Stimulated activated CD8-positive, alpha-beta memory T cell treated with anti-CD3 and anti-CD28 coated beads, Interleukin-4, amount 100 ng/mL, for 4 hours (primary cell): ENCODE results near the gene CYP2W1.
"Not testable (repeated sequence)": the region's sequence is repeated elsewhere in the genome, so short reads cannot be mapped to it uniquely, and the experiment has no call there.

Experiments used
- DNase-seq, 2 donors: peaks; one replicate each; pipeline ENCODE4 v3.0.0-alpha.2; 2020; ENCODE audit warnings: low read depth in 2 of 2, low spot score in 1 of 2

CYP2W1 gene, protein sequence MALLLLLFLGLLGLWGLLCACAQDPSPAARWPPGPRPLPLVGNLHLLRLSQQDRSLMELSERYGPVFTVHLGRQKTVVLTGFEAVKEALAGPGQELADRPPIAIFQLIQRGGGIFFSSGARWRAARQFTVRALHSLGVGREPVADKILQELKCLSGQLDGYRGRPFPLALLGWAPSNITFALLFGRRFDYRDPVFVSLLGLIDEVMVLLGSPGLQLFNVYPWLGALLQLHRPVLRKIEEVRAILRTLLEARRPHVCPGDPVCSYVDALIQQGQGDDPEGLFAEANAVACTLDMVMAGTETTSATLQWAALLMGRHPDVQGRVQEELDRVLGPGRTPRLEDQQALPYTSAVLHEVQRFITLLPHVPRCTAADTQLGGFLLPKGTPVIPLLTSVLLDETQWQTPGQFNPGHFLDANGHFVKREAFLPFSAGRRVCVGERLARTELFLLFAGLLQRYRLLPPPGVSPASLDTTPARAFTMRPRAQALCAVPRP

DNA sequence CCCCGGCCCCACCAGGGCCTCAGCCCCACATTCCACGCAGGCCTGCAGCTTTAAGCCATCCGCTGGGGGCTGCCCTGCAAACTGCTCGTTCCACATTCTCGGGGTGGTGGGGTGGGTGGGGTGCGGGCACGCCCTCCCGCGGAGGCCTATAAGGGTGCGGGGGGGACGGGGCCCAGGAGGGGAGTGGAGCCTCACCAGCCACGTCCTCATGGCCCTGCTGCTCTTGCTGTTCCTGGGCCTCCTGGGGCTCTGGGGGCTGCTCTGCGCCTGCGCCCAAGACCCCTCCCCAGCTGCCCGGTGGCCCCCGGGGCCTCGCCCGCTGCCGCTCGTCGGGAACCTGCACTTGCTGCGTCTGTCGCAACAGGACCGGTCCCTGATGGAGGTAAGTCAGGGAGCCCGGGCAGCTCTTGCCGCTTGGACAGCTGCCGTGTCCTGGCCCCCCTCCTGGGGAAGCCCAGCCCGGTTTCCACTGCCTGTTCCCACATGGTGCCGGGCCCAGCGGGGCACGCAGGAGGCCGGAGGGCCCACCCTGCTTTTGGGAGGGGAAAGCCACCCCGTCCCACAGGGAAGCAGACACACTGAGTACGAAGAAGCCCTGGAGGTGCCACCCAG, at the start of gene CYP2W1:
Gene CYP2W1, plus strand, starts transcription at position 178 of the 612 bp plus-strand sequence. Its CDS starts 31 bp downstream, at position 209.
- DNase-seq: no peak

DNA sequence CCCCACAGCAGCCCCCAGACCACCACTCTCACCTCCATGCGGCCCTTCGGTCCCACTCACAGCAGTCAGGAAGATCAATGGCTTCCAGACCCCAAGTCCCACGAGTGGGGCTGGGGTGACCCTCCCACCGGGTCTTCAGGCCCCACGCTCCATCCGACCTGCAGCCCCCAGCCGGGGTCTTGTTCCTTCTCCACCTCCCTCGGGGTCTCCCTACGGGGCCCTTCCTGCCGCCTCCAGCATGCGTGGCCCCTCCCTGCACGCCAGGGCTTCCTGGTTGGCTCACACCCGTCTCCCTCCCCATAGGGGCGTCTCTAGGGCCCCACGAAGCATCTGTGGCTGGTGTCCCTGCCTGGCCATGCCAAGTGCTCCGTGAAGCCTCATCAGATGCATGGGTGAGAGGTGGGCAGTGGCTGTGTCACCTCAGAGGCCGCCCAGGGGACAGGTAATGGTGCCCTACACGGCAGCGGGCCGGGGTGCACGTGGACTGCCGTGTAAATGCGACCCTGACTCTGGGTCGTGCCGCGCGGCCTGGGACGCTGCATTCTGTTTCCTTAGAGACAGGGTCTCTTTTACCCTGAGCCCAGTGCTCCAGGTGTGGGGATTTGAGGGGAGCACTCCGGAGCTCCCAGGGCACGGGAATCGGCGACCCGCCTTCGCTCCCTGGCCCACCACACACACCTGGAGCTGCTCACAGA, 48.4 kb upstream of the CYP2W1 start:
- DNase-seq: no peak

DNA sequence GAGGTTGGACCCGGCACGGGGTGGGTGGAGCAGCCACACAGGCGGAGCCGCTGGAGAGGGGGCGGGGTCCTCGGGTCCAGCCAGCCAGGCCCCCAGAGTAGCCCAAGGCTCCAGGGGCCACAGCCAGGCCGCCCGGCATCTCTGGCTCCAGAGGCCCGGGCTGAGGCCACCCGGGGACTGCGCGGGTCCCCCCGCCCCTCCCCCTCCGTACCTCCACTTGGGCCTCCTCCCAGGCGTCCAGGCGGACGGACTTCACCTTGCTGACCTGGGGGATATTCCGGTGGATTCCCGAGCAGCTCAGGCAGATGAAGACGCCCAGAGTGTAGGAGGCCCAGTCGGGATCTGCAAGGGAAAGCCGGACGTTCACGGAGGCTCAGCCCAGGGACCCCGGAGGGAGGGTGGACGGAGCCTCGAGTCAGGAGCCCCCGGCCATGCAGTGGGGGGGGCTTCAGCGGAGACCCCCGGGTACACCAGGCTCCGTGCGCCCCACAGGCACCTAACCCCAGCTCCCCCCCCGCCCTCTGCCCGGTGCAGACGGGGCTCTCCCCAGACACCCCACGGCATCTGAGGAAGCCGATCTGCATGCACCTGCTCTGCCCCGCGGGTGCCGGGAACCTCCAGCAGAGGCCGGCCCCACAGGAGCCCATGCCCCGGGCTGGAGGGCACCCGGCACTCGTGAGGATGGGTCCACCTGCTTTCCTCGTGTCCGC, 47.7 kb upstream of the CYP2W1 start:
- DNase-seq: no peak

DNA sequence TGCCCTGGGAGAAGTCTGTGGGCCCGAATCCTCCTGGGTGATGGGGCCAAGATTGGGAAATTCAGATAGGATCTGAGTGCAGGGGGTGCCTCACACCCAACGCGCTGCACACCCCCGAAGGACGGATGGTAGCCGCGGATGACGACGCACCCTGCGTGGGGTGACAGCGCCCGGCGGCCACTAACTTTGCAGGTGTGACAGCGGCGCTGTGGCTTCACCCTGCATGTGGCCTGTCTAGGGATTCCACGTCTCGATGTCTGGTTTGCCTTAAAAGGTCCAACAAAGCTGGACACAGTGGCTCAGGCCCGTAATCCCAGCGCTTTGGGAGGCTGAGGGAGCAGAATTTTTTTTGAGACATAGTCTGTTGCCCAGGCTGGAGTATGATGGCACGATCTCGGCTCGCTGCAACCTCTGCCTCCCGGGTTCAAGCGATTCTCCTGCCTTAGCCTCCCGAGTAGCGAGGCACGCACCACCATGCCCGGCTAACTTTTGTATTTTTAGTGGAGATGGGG, 47.1 kb upstream of the CYP2W1 start:
- no peak for DNase-seq

DNA sequence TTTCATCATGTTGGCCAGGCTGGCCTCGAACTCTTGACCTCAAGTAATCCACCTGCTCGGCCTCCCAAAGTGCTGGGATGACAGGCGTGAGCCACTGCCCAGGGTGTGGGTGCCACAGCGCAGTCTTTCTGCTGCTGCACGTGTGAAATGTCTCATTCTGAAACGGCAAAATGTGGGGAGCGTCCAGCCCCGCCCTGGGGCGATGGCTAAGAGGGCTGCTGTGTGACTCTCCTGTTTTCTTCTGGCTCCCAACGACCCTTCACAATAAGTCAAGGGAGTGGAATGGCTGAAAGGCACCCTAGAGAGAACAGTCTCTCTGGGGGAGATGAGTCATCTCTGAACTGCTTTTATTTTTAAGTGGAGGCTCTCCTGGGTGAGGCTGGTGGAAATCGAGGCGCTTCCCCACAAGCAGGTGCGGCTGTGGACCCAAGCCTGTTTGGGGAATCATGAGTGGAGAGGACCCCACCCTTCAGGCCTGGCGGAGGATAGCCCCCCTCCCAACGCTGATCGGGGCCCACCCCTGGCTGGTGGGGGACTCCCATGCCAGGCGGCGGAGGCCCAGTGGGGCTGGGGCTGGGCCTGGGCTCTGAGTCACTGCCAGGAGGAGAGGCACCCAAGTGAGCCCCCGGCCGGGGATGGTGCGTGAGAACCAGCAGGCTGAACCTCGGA, 46.5 kb upstream of the CYP2W1 start:
- DNase-seq: no peak

DNA sequence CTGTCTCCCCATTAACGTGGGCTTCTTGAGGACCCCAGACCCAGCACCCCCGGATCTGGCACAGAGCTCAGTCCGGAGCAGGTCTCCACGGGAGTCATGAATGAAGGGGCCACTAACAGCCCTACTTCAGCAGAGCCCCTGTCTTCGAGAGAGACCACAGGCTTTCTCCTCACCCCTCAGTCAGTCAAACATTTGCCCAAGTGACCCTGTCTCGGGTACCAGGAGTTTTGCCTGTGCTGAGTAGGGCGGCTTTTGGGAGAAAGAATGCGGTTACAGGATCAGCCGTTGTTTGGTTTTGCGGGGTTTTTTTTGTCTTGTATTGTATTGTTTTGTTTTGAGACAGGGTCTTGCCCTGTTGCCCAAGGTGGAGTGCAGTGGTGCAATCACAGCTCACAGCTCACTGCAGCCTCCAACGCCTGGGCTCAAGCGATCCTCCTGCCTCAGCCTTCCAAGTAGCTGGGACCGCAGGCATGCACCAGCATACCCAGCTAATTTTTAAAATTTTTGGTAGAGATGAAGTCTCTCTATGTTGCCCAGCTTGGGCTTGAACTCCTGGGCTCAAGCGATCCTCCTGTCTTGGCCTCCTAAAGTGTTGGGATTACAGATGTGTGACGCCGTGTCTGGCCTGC, 45.0 kb upstream of the CYP2W1 start:
- DNase-seq: no peak

DNA sequence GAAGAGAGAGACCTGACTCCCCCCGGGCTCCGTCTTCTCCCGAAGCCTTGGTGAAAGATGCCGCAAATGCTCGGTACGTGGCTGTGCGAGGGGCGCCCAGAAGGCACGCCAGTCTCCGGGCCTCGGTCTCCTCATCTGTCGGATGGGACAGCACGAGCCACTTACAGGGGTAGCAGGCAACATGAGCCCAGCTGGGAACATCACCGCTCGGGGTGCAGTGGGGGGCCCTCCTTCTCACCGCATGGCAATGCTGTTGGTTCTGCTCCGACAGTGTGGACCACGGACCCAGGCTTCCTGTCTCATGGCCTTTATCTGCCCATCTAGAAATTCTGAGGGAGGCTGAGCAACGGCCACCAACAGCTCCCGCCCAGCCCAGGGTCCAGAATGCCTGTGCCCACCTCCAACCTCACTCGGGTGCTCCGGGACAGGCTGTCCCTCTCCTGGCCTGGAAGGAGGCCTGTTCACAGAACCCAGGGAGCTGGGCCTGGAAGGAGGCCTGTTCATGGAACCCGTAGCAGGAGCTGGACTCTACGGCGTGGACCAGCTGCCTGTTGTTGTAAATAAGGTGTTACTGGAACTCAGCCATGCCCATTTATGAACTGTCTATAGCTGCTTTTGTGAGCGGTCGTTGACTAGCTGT, 44.3 kb upstream of the CYP2W1 start:
- DNase-seq: no peak

DNA sequence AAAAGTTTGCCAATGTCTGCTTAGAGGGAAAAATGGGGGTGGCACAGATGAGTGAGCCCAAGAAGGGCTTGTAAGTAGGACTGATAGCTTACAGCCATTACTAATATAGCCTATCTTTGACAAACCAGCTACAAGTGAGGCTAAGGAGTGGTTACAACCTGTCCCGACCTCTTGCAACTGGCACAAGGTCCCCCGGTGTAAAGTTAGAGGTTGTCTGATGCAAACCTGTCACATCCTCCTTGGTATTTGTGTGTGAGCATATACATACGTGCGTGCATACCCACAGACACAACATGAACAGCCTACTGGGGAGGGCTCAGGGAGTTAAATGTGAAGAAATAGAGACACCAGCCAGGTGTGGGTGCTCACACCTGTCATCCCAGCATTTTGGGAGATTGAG, 43.1 kb upstream of the CYP2W1 start:
- no peak for DNase-seq

DNA sequence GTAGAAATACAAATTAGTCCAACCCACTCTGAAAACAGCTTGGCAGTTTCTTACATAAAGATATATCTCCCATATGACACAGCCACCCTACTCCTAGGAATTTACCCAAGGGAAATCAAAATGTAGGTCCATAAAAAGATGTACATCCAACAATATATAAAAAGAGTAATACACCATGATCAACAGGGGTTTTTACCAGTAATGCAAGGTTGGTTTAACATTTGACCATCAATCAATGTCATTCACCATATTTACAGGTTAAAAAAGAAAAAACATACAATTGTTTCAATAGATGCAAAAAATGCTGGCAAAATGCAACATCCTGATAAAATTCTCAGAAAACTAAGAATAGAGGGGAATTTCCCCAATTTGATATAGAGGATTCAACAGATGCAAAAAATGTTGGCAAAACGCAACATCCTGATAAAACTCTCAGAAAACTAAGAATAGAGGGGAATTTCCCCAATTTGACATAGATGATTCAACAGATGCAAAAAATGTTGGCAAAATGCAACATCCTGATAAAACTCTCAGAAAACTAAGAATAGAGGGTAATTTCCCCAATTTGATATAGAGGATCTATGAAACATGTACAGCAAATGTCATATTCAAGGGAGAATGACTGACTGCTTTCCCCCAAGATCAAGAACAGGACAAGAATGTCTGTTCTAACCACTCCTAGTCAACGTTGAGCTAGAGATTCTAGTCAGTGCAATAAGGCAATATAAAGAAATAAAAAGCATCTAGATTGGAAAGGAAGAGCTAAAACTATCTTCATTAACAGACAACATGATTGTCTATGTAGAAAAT, 42.2 kb upstream of the CYP2W1 start:
- no peak for DNase-seq

DNA sequence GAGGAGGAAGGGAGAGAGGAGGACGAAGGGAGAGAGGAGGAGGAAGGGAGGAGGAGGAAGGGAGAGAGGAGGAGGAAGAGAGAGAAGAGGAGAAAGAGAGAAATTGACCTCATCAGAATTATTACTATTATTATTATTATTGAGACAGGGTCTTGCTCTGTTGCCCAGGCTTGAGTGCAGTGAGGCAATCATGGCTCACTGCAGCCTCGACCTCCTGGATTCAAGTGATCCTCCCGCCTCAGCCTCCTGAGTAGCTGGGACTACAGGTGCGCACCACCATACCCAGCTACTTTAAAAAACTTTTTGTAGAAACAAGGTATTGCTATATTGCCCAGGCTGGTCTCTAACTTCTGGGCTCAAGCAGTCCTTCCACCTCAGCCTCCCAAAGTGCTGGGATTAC, 39.2 kb upstream of the CYP2W1 start:
- DNase-seq: not testable (repeated sequence)

DNA sequence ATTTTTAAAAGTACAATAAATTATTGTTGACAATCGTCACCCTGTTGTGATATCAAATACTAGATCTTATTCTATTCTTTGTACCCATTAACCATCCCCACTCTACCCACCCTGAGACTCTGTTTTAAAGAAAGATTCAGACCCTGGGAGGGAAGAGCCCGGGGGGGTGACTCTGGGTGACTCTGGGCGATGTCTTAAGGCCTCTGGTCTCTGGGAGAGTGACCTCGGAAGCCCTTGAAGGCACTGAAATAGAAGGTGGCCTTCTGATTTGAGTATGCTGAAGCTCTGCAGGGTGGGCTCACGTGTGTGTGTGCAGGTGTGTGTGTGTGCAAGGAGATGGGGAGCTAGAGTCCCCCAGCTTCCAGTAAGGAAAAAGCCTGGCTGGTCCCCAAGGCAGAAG, 38.2 kb upstream of the CYP2W1 start:
- DNase-seq: no peak

DNA sequence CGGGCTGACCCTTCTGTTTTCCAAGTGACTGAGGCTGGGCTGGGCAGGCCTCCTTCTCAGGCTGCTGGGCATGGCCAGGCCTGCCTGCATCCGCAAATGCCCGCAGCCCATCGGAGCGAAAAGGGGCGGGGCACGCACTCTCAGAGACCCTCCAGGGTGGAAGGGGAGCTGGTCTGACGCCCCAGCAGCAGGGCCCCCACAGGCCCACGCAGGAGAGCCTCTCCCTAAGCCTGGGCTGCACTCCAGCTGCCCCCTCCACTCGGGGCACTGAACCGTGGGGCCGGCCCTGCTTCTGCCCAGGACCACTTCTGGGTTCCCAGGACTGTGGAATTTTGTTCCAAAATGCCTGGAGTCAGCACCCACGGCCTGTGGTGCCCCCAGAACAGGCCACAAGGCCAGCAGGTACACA, 37.8 kb upstream of the CYP2W1 start:
- DNase-seq: no peak

DNA sequence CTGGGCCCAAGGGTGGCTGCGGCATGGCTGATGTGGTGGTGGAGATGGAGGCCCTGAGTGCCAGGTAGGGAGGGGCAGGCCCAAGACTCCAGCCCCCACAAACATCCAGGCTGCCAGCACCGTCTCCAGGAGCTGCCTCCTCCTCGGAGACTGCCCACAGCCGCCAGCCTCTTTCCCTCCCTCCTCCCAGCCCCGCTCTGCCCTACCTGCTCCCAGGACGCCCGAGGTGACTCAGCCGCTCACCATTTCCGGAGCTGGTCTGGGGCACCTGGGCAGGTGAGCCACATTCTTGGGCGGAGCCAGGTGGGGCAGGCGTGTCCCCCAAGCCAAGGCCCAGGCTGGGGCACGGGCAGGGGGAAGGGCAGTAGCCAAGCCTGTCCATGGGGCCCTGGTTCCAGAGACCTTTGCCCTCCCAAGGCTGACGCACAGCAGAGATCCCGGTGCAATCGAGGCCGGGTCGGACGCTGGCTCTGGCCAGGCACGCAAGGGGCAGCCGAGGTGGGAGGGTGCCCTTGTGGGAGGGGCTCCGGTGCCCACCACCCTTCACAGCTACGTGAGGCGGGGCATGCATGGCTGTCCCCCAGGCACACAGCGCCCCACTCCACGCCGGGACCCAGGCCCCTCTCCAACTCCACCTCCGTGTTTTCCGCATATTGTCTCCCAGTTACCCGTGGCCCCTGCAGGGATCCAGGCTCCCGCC, 37.3 kb upstream of the CYP2W1 start:
- DNase-seq: no peak

DNA sequence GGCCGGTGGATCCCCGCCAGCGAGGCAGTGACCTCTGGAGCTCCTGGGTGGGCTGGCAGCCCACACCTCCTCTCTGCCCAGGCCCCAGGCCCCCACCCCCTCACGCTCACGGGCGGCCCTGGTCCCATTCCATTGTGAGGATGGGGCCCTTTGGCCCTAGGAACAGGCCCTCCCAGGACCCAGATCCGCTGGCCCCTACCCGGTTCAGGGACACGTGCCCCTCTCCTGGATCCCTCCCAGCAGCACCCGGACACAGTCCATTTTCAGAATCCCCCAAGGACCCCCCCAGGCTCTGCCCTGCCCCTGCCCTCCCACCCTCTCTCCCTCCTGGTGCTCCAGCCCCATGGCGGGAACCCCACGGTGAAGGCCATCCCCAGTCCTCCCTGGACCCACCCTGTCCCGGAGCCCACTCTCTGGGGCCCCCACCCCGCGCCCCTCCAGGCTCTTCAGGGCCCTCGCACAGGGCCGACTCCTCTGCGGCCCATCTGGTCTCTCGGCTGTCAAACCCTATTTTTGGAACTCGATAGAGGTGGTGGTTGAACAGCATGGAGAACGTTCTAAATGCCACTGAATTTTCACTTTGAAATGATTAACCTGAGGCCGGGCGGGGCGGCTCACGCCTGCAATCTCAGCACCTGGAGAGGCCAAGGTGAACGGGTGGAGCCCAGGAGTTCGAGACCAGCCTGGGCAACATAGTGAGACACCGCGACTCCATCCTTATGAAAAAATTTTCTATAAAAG, 36.6 kb upstream of the CYP2W1 start:
- DNase-seq: no peak

DNA sequence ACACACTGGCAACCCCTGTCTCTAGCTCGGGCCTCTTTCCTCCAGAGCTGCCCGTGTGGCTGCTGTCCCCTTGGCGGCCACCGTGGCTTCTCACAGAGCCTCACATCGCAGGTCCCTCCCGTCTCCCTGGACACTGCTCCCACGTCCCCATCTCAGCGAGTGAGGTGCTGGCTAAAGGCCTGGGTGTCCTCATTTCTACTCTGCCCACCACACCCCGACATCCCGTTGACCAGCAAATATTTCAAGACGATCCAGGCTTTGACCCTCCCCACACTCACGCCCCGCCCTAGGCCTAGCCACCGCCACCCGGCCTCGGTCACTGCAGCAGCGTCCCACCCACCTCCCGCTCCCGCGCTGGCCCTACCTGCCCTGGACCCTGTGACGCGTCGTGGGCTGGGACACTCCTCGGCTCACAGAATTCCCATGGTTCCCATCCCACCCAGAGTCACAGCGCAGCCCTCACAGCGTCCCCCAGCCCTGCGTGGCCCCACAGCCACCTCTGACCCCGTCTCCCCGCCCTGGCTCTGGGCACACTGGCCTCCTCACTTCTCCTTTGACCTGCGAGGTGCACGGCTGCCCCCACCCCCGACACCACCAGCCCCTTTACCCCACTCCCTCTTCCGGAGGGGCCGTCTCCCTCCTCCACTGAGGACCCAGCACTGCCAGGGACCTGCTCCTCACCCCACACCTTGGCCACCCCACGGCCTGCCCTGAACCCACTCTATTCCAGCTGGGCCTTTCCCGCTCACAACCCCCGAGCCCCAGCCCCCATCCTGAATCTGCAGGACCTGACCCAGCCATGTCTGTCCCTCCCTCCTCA, 35.4 kb upstream of the CYP2W1 start:
- DNase-seq: no peak

DNA sequence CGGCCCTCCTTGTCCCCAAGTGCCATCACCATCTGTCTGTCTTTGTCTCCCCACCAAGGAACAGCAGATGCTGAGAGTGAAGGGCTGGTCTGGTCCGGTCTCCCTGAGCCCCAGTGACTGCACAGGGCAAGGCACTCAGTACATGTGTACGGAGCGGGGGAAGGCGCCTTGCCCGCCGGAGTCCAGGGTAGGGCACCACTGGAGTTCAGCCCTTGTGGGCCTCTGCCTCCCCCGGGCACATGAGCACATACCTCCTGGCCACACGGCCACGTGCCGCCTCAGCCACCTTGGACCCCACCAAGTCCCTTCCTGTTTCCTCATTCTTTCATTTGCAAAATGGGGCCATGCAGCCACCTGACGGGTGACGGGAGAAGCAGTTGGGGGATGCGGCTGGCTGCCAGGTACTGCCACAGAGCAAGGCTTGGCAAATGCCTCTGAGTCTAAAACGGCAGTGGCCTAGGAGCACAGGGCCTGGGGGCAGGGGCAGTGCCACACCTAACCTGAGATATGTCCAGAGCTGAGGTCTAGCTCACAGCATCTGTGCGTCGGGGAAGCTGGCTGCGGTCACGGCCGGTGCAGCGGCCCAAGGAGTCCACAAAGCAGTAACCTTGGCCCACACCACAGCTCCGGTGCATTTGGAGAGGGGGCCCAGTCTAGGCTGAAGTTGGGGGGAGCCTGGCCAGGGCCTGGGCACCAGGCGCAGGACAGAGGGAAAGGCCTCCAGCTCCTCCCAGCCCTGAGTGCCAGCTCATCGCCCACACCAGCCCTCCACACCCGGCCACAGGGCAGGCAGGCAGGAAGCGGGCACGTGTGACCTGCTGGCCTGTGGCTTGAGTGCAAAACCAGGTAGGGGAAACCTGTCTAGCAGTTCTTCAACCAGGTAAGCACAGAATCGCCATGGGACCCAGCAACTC, 33.7 kb upstream of the CYP2W1 start:
- no peak for DNase-seq
